Activated B cell treated with CpG ODN at 0.5 μM for 24 hours (primary cell): Measurements from ENCODE around the gene TSC1. TPM values are rescaled to one million over a fixed set of nuclear protein-coding genes. Genes with fewer than 3 reads are reported as not detected.
A peak's percentile ranks its signal among the peaks of the same experiment; 100 is the strongest.

Experiments
- ATAC-seq: fragments of 200-7000 bp; cut with Tn5 transposase; one replicate; pipeline ENCODE4 v1.10.0; 2021; ENCODE audit warnings: low read depth, mild to moderate bottlenecking, moderate library complexity
- CTCF ChIA-PET: fragments of 350-600 bp; sonication (Branson Sonifier 250); formaldehyde crosslinking; loops from one replicate; lab custom pipeline; 2021; ENCODE audit warnings: antibody characterized with exemption; lab: Charles Lee
- POLR2A ChIA-PET: fragments of 350-600 bp; sonication (Branson Sonifier 250); formaldehyde crosslinking; loops from one replicate; lab custom pipeline; 2021; ENCODE audit warnings: antibody characterized with exemption; lab: Charles Lee
- DNase-seq: peaks from one replicate; pipeline ENCODE4 v3.0.0; 2022
- H3K27ac Mint-ChIP-seq: one replicate; pipeline ENCODE4 v1.8.0; 2020; ENCODE audit warnings: mixed read lengths
- H3K27me3 Mint-ChIP-seq: one replicate; pipeline ENCODE4 v1.8.0; 2021; ENCODE audit warnings: mixed read lengths
- H3K36me3 Mint-ChIP-seq: one replicate; pipeline ENCODE4 v1.8.0; 2021; ENCODE audit warnings: low read depth, mixed read lengths
- H3K4me1 Mint-ChIP-seq: one replicate; pipeline ENCODE4 v1.8.0; 2021; ENCODE audit warnings: mixed read lengths
- H3K4me3 Mint-ChIP-seq: one replicate; pipeline ENCODE4 v1.8.0; 2020; ENCODE audit warnings: mild to moderate bottlenecking, mixed read lengths
- H3K9me3 Mint-ChIP-seq: one replicate; pipeline ENCODE4 v1.8.0; 2020; ENCODE audit warnings: mixed read lengths
- CTCF ChIP-seq: fragments of 200-600 bp; IDR thresholded peaks from one replicate; pipeline ENCODE4 v1.8.0; 2022; ENCODE audit warnings: antibody characterized with exemption, mild to moderate bottlenecking
- intact Hi-C: fragments of 100-400 bp; cut with micrococcal nuclease; formaldehyde crosslinking; loops from one replicate; pipeline ENCODE4 v1.15.1; 2024
- total RNA-seq: library from RNA; stranded (reverse); gene quantifications from 2 replicates; pipeline ENCODE4 v1.2.3, GENCODE V29; 2022

Gene TSC1
- total RNA-seq, 1 donor from 2014 or later, result 61.4 TPM

GRCh38 chr9:132985489-132985888, 41.1 kb upstream of the TSC1 start:
- ChIA-PET POLR2A (no interaction called here), CTCF (no interaction called here)
- Mint-ChIP-seq H3K36me3 (no peaks in the 10 kb centered on the region), H3K27me3 (peaks cover 31% of the 10 kb centered on the region), H3K4me1 (peaks cover 7% of the 10 kb centered on the region), H3K9me3 (no peaks in the 10 kb centered on the region), H3K4me3 (no peak overlapping the region), H3K27ac (no peak overlapping the region)
- DNase-seq (no peak), ATAC-seq (no peak)
- intact Hi-C loops, result no loop called here
- TF ChIP-seq CTCF, result no peak

GRCh38 chr9:132985071-132985350, 40.6 kb upstream of the TSC1 start:
- Mint-ChIP-seq H3K27ac (no peak overlapping the region), H3K9me3 (no peaks in the 10 kb centered on the region), H3K4me1 (peaks cover 7% of the 10 kb centered on the region), H3K27me3 (peaks cover 30% of the 10 kb centered on the region), H3K36me3 (no peaks in the 10 kb centered on the region), H3K4me3 (no peak overlapping the region)
- intact Hi-C loops, result no loop called here
- CTCF ChIA-PET, result no interaction called here
- POLR2A ChIA-PET, result no interaction called here
- no peak for TF ChIP-seq CTCF
- DNase-seq (no peak), ATAC-seq (no peak)

- Mint-ChIP-seq H3K27me3 (peaks cover 34% of the 10 kb centered on the region), H3K36me3 (no peaks in the 10 kb centered on the region), H3K27ac (no peak overlapping the region), H3K9me3 (no peaks in the 10 kb centered on the region), H3K4me1 (peaks cover 10% of the 10 kb centered on the region), H3K4me3 (no peak overlapping the region)
- DNase-seq, result no peak
- no peak for ATAC-seq
- ChIA-PET POLR2A (no interaction called here), CTCF (no interaction called here)
- TF ChIP-seq CTCF, result no peak
- intact Hi-C loops, result no loop called here
Measured at GRCh38 chr9:132984202-132985070, 40.0 kb upstream of the TSC1 start.

GRCh38 chr9:132983491-132984201, 39.2 kb upstream of the TSC1 start:
- no peak overlapping the region for H3K27ac Mint-ChIP-seq
- ChIA-PET CTCF (no interaction called here), POLR2A (no interaction called here)
- H3K36me3 Mint-ChIP-seq, result no peaks in the 10 kb centered on the region
- H3K4me1 Mint-ChIP-seq, result peaks cover 14% of the 10 kb centered on the region
- no peak for DNase-seq
- ATAC-seq, result no peak
- TF ChIP-seq CTCF, result no peak
- H3K4me3 Mint-ChIP-seq, result no peak overlapping the region
- H3K9me3 Mint-ChIP-seq, result no peaks in the 10 kb centered on the region
- H3K27me3 Mint-ChIP-seq, result peaks cover 38% of the 10 kb centered on the region
- intact Hi-C loops, result no loop called here

GRCh38 chr9:132982458-132982857, 38.0 kb upstream of the TSC1 start:
- Mint-ChIP-seq H3K4me3 (no peak overlapping the region), H3K27ac (no peak overlapping the region), H3K9me3 (no peaks in the 10 kb centered on the region), H3K36me3 (no peaks in the 10 kb centered on the region), H3K4me1 (peaks cover 22% of the 10 kb centered on the region), H3K27me3 (peaks cover 41% of the 10 kb centered on the region)
- intact Hi-C loops, result no loop called here
- no peak for DNase-seq
- no peak for TF ChIP-seq CTCF
- ATAC-seq, result peak; percentile 54
- POLR2A ChIA-PET, result interaction anchor here (0.6 kb wide), 1 partner anchor 288 kb away, joined by 3 read pairs; no protein-coding TSS in a partner anchor
- CTCF ChIA-PET, result interaction anchor here (0.7 kb wide), 1 partner anchor 565 kb away, joined by 3 read pairs; no protein-coding TSS in a partner anchor
